Liver (tissue), 9 donors: ENCODE data around the gene MKI67. TPM values are rescaled to one million over a fixed set of nuclear protein-coding genes. Genes with fewer than 3 reads are reported as not detected.

ENCODE experiments used
- DNase-seq: peaks from one replicate; pipeline ENCODE4 v3.0.0-alpha.2; 2017; ENCODE audit warnings: low spot score
- H3K27ac ChIP-seq, 2 donors: one replicate each; pipeline ENCODE4 v1.7.0; 2013; ENCODE audit warnings: inconsistent platforms in 2 of 2, low read length in 2 of 2, control low read depth in 1 of 2, low read depth in 1 of 2, mild to moderate bottlenecking in 1 of 2
- H3K27me3 ChIP-seq, 4 donors: one replicate each; pipeline versions ENCODE4 v1.6.1 to v1.7.0; 2013; ENCODE audit warnings: low read length in 3 of 4, inconsistent platforms in 1 of 4, mild to moderate bottlenecking in 1 of 4, moderate library complexity in 1 of 4; ENCODE audit not compliant: control insufficient read depth in 4 of 4, insufficient read depth in 4 of 4
- H3K36me3 ChIP-seq, 4 donors: one replicate each; pipeline versions ENCODE4 v1.6.1 to v1.7.0; 2013; ENCODE audit warnings: low read length in 3 of 4, mild to moderate bottlenecking in 3 of 4, low read depth in 1 of 4, moderate library complexity in 1 of 4; ENCODE audit not compliant: control insufficient read depth in 4 of 4, insufficient read depth in 3 of 4
- H3K4me1 ChIP-seq, 4 donors: one replicate each; pipeline versions ENCODE4 v1.6.1 to v1.7.0; 2013; ENCODE audit warnings: low read length in 3 of 4, mild to moderate bottlenecking in 3 of 4, moderate library complexity in 1 of 4; ENCODE audit not compliant: control insufficient read depth in 4 of 4, insufficient read depth in 4 of 4
- H3K4me3 ChIP-seq, 3 donors: one replicate each; pipeline versions ENCODE4 v1.6.1 to v1.7.0; 2013; ENCODE audit warnings: low read length in 3 of 3, control low read depth in 1 of 3, low read depth in 1 of 3, mild to moderate bottlenecking in 1 of 3
- H3K9ac ChIP-seq, 2 donors: one replicate each; pipeline ENCODE4 v1.7.0; 2013; ENCODE audit warnings: low read length in 2 of 2, mild to moderate bottlenecking in 2 of 2, moderate library complexity in 2 of 2, control low read depth in 1 of 2, low read depth in 1 of 2
- H3K9me3 ChIP-seq, 4 donors: one replicate each; pipeline versions ENCODE4 v1.6.1 to v1.7.0; 2013; ENCODE audit warnings: low read length in 3 of 4; ENCODE audit not compliant: control insufficient read depth in 4 of 4
- ATF3 ChIP-seq: IDR thresholded peaks from 2 replicates; pipeline ENCODE4 v1.6.1; 2016; ENCODE audit warnings: antibody characterized with exemption
- CTCF ChIP-seq: fragments of 150-350 bp; IDR thresholded peaks from 2 replicates; pipeline ENCODE4 v1.5.1; 2017; ENCODE audit warnings: improper control_type of control experiment, low read depth, low read length; ENCODE audit not compliant: missing input control
- EGR1 ChIP-seq, 2 donors: IDR thresholded peaks; 2 replicates each; pipeline ENCODE4 v1.6.1; 2016 to 2018; ENCODE audit warnings: antibody characterized with exemption in 2 of 2, low read depth in 2 of 2
- FOXA1 ChIP-seq: IDR thresholded peaks from 2 replicates; pipeline ENCODE4 v1.6.1; 2016; ENCODE audit warnings: antibody characterized with exemption
- GABPA ChIP-seq, 2 donors: IDR thresholded peaks in 1 of 2; conservative IDR thresholded peaks in 1 of 2; 2 replicates each; pipeline ENCODE4 v1.6.1; 2016; ENCODE audit warnings: antibody characterized with exemption in 2 of 2, mild to moderate bottlenecking in 1 of 2, moderate library complexity in 1 of 2
- JUND ChIP-seq, 2 donors: IDR thresholded peaks; 2 replicates each; pipeline ENCODE4 v1.6.1; 2016; ENCODE audit warnings: antibody characterized with exemption in 2 of 2
- MAX ChIP-seq: IDR thresholded peaks from 2 replicates; pipeline ENCODE4 v1.6.1; 2016; ENCODE audit warnings: antibody characterized with exemption
- NR2F2 ChIP-seq: IDR thresholded peaks from 2 replicates; pipeline ENCODE4 v1.6.1; 2016; ENCODE audit warnings: antibody characterized with exemption
- RAD21 ChIP-seq, 2 donors: IDR thresholded peaks; 2 replicates each; pipeline ENCODE4 v1.6.1; 2016; ENCODE audit warnings: antibody characterized with exemption in 2 of 2, mild to moderate bottlenecking in 2 of 2
- SP1 ChIP-seq: IDR thresholded peaks from 2 replicates; pipeline ENCODE4 v1.6.1; 2018; ENCODE audit warnings: antibody characterized with exemption, mild to moderate bottlenecking
- TAF1 ChIP-seq: conservative IDR thresholded peaks from 2 replicates; pipeline ENCODE4 v1.6.1; 2016; ENCODE audit warnings: antibody characterized with exemption, mild to moderate bottlenecking
- YY1 ChIP-seq: IDR thresholded peaks from 2 replicates; pipeline ENCODE4 v1.6.1; 2016; ENCODE audit warnings: antibody characterized with exemption, mild to moderate bottlenecking
- ZBTB33 ChIP-seq: IDR thresholded peaks from 2 replicates; pipeline ENCODE4 v1.6.1; 2016; ENCODE audit warnings: antibody characterized with exemption
- WGBS: extraction: QIAGEN DNeasy Blood & Tissue Kit; methylation state at CpG from one replicate; pipeline ENCODE4 v1.1.7; 2013; 5-methylcytosine and 5-hydroxymethylcytosine counted together
- polyA plus RNA-seq, 2 donors: library from polyadenylated mRNA; stranded (reverse) in 1 of 2; unstranded in 1 of 2; fragments of 200-250 nt in 1 of 2; fragments of >200 nt in 1 of 2; fragmentation: Nextera tagmentation in 1 of 2; extraction: Ambion mirVana in 1 of 2; gene quantifications; one replicate each; pipeline versions ENCODE4 v1.2.1 to v1.2.3, GENCODE V29; 2013 to 2015
- total RNA-seq, 2 donors: library from RNA; depleted of rRNA; stranded (reverse); fragments of >200 nt; gene quantifications; one replicate each; pipeline ENCODE4 v1.2.3, GENCODE V29; 2014
- donor health status: healthy.
- donor health status: healthy.
- donor health status: healthy.
- donor health status: healthy.
- donor health status: healthy.

MKI67 gene
- total and polyA plus RNA-seq, 4 donors: 0.25 to 54.5 (median 1.1) TPM

- peaks cover 0 to 5% (median 2%) of the 10 kb centered on the region in 4 donors for H3K4me1 ChIP-seq
Measured at GRCh38 chr10:128150045-128150493, 23.8 kb upstream of the MKI67 start.

GRCh38 chr10:128149267-128150014 is 23.2 kb upstream of the MKI67 start:
- WGBS: 31% methylated on average over 61 of the region's 61 CpGs
- H3K27me3 ChIP-seq: peaks cover 0 to 3% (median 0%) of the 10 kb centered on the region in 4 donors

More at GRCh38 chr10:128150045-128150493, 23.8 kb upstream of the MKI67 start:
- DNase-seq: peak; percentile 76
- Histone ChIP-seq H3K4me3 (peak overlapping the region; percentile 47 to 68 (median 63)), H3K27me3 (peaks cover 0 to 3% (median 0%) of the 10 kb centered on the region in 4 donors), H3K9me3 (peaks cover 0 to 2% (median 0%) of the 10 kb centered on the region in 4 donors), H3K36me3 (no peaks in the 10 kb centered on the region), H3K9ac (no peak overlapping the region), H3K27ac (no peak overlapping the region)
- 1% methylated on average over 53 of the region's 53 CpGs for WGBS
- TF ChIP-seq YY1 (no peak), RAD21 (IDR thresholded peaks at IDR 0.05) (peak; percentile 72 to 81), CTCF (peak; percentile 79)

GRCh38 chr10:128147669-128148068 is 21.4 kb upstream of the MKI67 start:
- WGBS: 53% methylated on average over 2 of the region's 2 CpGs
- peaks cover 0 to 5% (median 2%) of the 10 kb centered on the region in 4 donors for H3K4me1 ChIP-seq
- peaks cover 0 to 2% (median 0%) of the 10 kb centered on the region in 4 donors for H3K9me3 ChIP-seq
- H3K27ac ChIP-seq: no peak overlapping the region
- H3K27me3 ChIP-seq: peaks cover 0 to 3% (median 1%) of the 10 kb centered on the region in 4 donors
- peaks cover 0 to 2% (median 0%) of the 10 kb centered on the region in 4 donors for H3K36me3 ChIP-seq
- DNase-seq: no peak
- no peak overlapping the region for H3K4me3 ChIP-seq
- no peak overlapping the region for H3K9ac ChIP-seq
- TF ChIP-seq RAD21 (IDR thresholded peaks at IDR 0.05): no peak
- no peak for TF ChIP-seq EGR1 (IDR thresholded peaks at IDR 0.05; ENCODE audit: low read depth in 2 of 2)
- TF ChIP-seq CTCF: no peak
- TF ChIP-seq ZBTB33: no peak
- TF ChIP-seq NR2F2: no peak
- no peak for TF ChIP-seq FOXA1
- no peak for TF ChIP-seq MAX
- no peak for TF ChIP-seq TAF1
- TF ChIP-seq GABPA (IDR thresholded peaks at IDR 0.05 in 1 of 2, conservative IDR thresholded peaks at IDR 0.05 in 1 of 2): no peak
- TF ChIP-seq ATF3: no peak
- no peak for TF ChIP-seq JUND (IDR thresholded peaks at IDR 0.05)
- TF ChIP-seq SP1: no peak

More at GRCh38 chr10:128149267-128150014, 23.2 kb upstream of the MKI67 start:
- H3K4me1 ChIP-seq: peaks cover 0 to 5% (median 2%) of the 10 kb centered on the region in 4 donors
- no peak overlapping the region for H3K9ac ChIP-seq
- H3K9me3 ChIP-seq: peaks cover 0 to 2% (median 0%) of the 10 kb centered on the region in 4 donors
- peak; percentile 11 for TF ChIP-seq CTCF
- no peak for TF ChIP-seq SP1
- H3K36me3 ChIP-seq: no peaks in the 10 kb centered on the region
- DNase-seq: no peak
- H3K27ac ChIP-seq: no peak overlapping the region
- peak overlapping the region in 1 of 3 donors; percentile 68 for H3K4me3 ChIP-seq
